Activated naive CD8-positive, alpha-beta T cell treated with anti-CD3 and anti-CD28 coated beads, Interleukin-2, amount 50 U/mL, for 16 hours (primary cell): ENCODE measurements around the gene SMIM41.

ENCODE experiments used
- DNase-seq: peaks from one replicate; pipeline ENCODE4 v3.0.0-alpha.2; 2020; ENCODE audit warnings: low read depth, low spot score

Gene SMIM41

GRCh38 chr12:52122540-52122871 is 43.0 kb downstream of the SMIM41 start:
- no peak for DNase-seq

GRCh38 chr12:52122904-52123303 is 43.4 kb downstream of the SMIM41 start:
- DNase-seq: no peak

- DNase-seq: no peak
Observed at GRCh38 chr12:52123487-52124186, 44.1 kb downstream of the SMIM41 start.

- no peak for DNase-seq
Observed at GRCh38 chr12:52125476-52125900, 46.0 kb downstream of the SMIM41 start.

GRCh38 chr12:52126050-52126604 is 46.6 kb downstream of the SMIM41 start:
- no peak for DNase-seq

- DNase-seq: no peak
Observed at GRCh38 chr12:52126605-52127578, 47.4 kb downstream of the SMIM41 start.

GRCh38 chr12:52127683-52128450 is 48.4 kb downstream of the SMIM41 start:
- no peak for DNase-seq

GRCh38 chr12:52130711-52131110 is 51.2 kb downstream of the SMIM41 start:
- no peak for DNase-seq

- DNase-seq: no peak
Observed at GRCh38 chr12:52132754-52133161, 53.3 kb downstream of the SMIM41 start.

GRCh38 chr12:52137746-52138145 is 58.2 kb downstream of the SMIM41 start:
- no peak for DNase-seq

GRCh38 chr12:52139147-52139546 is 59.6 kb downstream of the SMIM41 start:
- DNase-seq: no peak

GRCh38 chr12:52139579-52140062 is 60.1 kb downstream of the SMIM41 start:
- DNase-seq: no peak

- no peak for DNase-seq
Observed at GRCh38 chr12:52141306-52141705, 61.8 kb downstream of the SMIM41 start.

GRCh38 chr12:52141875-52142274 is 62.4 kb downstream of the SMIM41 start:
- no peak for DNase-seq

GRCh38 chr12:52142431-52142830 is 62.9 kb downstream of the SMIM41 start:
- DNase-seq: no peak

- DNase-seq: no peak
Observed at GRCh38 chr12:52144512-52145227, 65.2 kb downstream of the SMIM41 start.

- no peak for DNase-seq
Observed at GRCh38 chr12:52145228-52146088, 66.0 kb downstream of the SMIM41 start.

GRCh38 chr12:52146089-52146821 is 66.8 kb downstream of the SMIM41 start:
- no peak for DNase-seq

- DNase-seq: no peak
Observed at GRCh38 chr12:52146822-52147366, 67.4 kb downstream of the SMIM41 start.
